DND-41 (cell line): Measurements from ENCODE around the gene GJD4.

ENCODE experiments used
- ATAC-seq: fragments of 200-7000 bp; cut with Tn5 transposase; 3 replicates; pipeline ENCODE4 v1.9.1; 2021; ENCODE audit warnings: low read depth; ENCODE audit not compliant: insufficient read depth
- DNase-seq: peaks from one replicate; pipeline ENCODE4 v3.0.0-alpha.2; 2020
- H2AFZ ChIP-seq: 2 replicates; pipeline ENCODE4 v1.6.0; 2012; ENCODE audit warnings: low read depth, low read length
- H3K27ac ChIP-seq: 2 replicates; pipeline ENCODE4 v1.5.1; 2012; ENCODE audit warnings: low read length, inconsistent platforms
- H3K27me3 ChIP-seq: fragments of 200-600 bp; sonication (generic); 2 replicates; pipeline ENCODE4 v1.6.0; 2012; ENCODE audit warnings: low read length, mild to moderate bottlenecking, inconsistent platforms; ENCODE audit not compliant: insufficient read depth, poor library complexity
- H3K36me3 ChIP-seq: 2 replicates; pipeline ENCODE4 v1.5.1; 2012; ENCODE audit warnings: low read length, inconsistent platforms; ENCODE audit not compliant: insufficient read depth
- H3K4me1 ChIP-seq: 2 replicates; pipeline ENCODE4 v1.5.1; 2012; ENCODE audit warnings: mild to moderate bottlenecking, low read length; ENCODE audit not compliant: insufficient read depth
- H3K4me2 ChIP-seq: 2 replicates; pipeline ENCODE4 v1.6.0; 2012; ENCODE audit warnings: mild to moderate bottlenecking, moderate library complexity, low read length, inconsistent platforms; ENCODE audit not compliant: insufficient read depth
- H3K4me3 ChIP-seq, 2 experiments: fragments of 200-600 bp in 1 of 2; shearing (Covaris generic) in 1 of 2; 2 replicates each; pipeline ENCODE4 v1.5.1; 2012 to 2016; ENCODE audit warnings: inconsistent platforms in 2 of 2, low read length in 2 of 2, mild to moderate bottlenecking in 2 of 2, low read depth in 1 of 2, moderate library complexity in 1 of 2
- H3K79me2 ChIP-seq: 2 replicates; pipeline ENCODE4 v1.6.0; 2012; ENCODE audit warnings: low read length, inconsistent platforms; ENCODE audit not compliant: insufficient read depth
- H3K9ac ChIP-seq: 2 replicates; pipeline ENCODE4 v1.6.0; 2012; ENCODE audit warnings: low read depth, mild to moderate bottlenecking, inconsistent platforms, low read length, moderate library complexity
- H3K9me3 ChIP-seq: 2 replicates; pipeline ENCODE4 v1.5.1; 2012; ENCODE audit warnings: low read length, moderate library complexity, mild to moderate bottlenecking, inconsistent platforms; ENCODE audit not compliant: insufficient read depth, severe bottlenecking
- H4K20me1 ChIP-seq: 2 replicates; pipeline ENCODE4 v1.6.0; 2012; ENCODE audit warnings: low read length; ENCODE audit not compliant: insufficient read depth
- CTCF ChIP-seq: IDR thresholded peaks from 2 replicates; pipeline ENCODE4 v1.5.1; 2012; ENCODE audit warnings: borderline replicate concordance, low read length, moderate library complexity, mild to moderate bottlenecking; ENCODE audit not compliant: poor library complexity, severe bottlenecking; ENCODE audit errors: extremely low read depth
- EZH2 ChIP-seq: IDR thresholded peaks from 3 replicates; pipeline ENCODE4 v1.6.1; 2012; ENCODE audit warnings: borderline replicate concordance, low read depth, mild to moderate bottlenecking, moderate library complexity, low read length, inconsistent platforms; ENCODE audit not compliant: severe bottlenecking

The GJD4 gene

GRCh38 chr10:35636956-35637355, 31.8 kb downstream of the GJD4 start:
- peaks cover 10% of the 10 kb centered on the region for H3K9me3 ChIP-seq
- H3K4me1 ChIP-seq = no peaks in the 10 kb centered on the region
- H3K4me3 ChIP-seq = no peak overlapping the region
- H3K79me2 ChIP-seq = no peaks in the 10 kb centered on the region
- H3K4me2 ChIP-seq = no peak overlapping the region
- DNase-seq = no peak
- no peak overlapping the region for H2AFZ ChIP-seq
- no peaks in the 10 kb centered on the region for H3K36me3 ChIP-seq
- no peaks in the 10 kb centered on the region for H3K27me3 ChIP-seq
- no peak overlapping the region for H3K27ac ChIP-seq
- no peak for ATAC-seq
- TF ChIP-seq CTCF = no peak
- no peak for TF ChIP-seq EZH2
- H3K9ac ChIP-seq = no peak overlapping the region
- H4K20me1 ChIP-seq = no peaks in the 10 kb centered on the region

- Histone ChIP-seq H3K27ac (no peak overlapping the region), H3K4me3 (no peak overlapping the region), H3K36me3 (no peaks in the 10 kb centered on the region), H3K4me1 (no peaks in the 10 kb centered on the region), H3K9me3 (peaks cover 10% of the 10 kb centered on the region), H3K79me2 (no peaks in the 10 kb centered on the region), H3K4me2 (no peak overlapping the region), H3K27me3 (no peaks in the 10 kb centered on the region), H4K20me1 (no peaks in the 10 kb centered on the region), H3K9ac (no peak overlapping the region), H2AFZ (no peak overlapping the region)
- DNase-seq = no peak
- TF ChIP-seq EZH2 (no peak), CTCF (no peak)
- no peak for ATAC-seq
Measured at GRCh38 chr10:35637462-35637861, 32.3 kb downstream of the GJD4 start.

GRCh38 chr10:35638101-35638500, 33.0 kb downstream of the GJD4 start:
- Histone ChIP-seq H3K4me2 (no peak overlapping the region), H3K79me2 (no peaks in the 10 kb centered on the region), H3K27ac (no peak overlapping the region), H2AFZ (no peak overlapping the region), H4K20me1 (no peaks in the 10 kb centered on the region), H3K27me3 (no peaks in the 10 kb centered on the region), H3K36me3 (no peaks in the 10 kb centered on the region), H3K4me1 (no peaks in the 10 kb centered on the region), H3K4me3 (no peak overlapping the region), H3K9me3 (peaks cover 10% of the 10 kb centered on the region), H3K9ac (no peak overlapping the region)
- ATAC-seq (no peak), DNase-seq (no peak)
- no peak for TF ChIP-seq EZH2
- no peak for TF ChIP-seq CTCF
